ENCODE results near the gene ABHD5. TPM values are rescaled to one million over a fixed set of nuclear protein-coding genes. Genes with fewer than 3 reads are reported as not detected.

Gene ABHD5
- total and polyA plus RNA-seq, 12 donors: 6.1 to 43.4 (median 21.9) TPM

- no peak for TF ChIP-seq POLR2A (IDR thresholded peaks at IDR 0.05)
- TF ChIP-seq CTCF (IDR thresholded peaks at IDR 0.05): no peak
- Histone ChIP-seq H3K36me3 (replicated peaks in 1 of 2) (no peaks in the 10 kb centered on the region), H3K9me3 (replicated peaks in 1 of 3) (no peaks in the 10 kb centered on the region), H3K4me1 (replicated peaks in 1 of 2) (peaks cover 0 to 6% of the 10 kb centered on the region in 2 donors), H3K27me3 (no peaks in the 10 kb centered on the region), H3K27ac (peak overlapping the region in 1 of 5 donors; percentile 40), H3K4me3 (no peak overlapping the region)
- 42 to 61% (median 55%) methylated on average over 4 of the region's 4 CpGs for WGBS, 4 donors
- no peak for DNase-seq
- intact Hi-C loops (cut with DNase I): no loop called here
Measured at GRCh38 chr3:43758592-43759225, 68.0 kb downstream of the ABHD5 start.

- no peaks in the 10 kb centered on the region for H3K27me3 ChIP-seq
- WGBS, 4 donors: 62 to 73% (median 68%) methylated on average over 6 of the region's 6 CpGs
- H3K4me3 ChIP-seq: no peak overlapping the region
- DNase-seq: peak in 3 of 7 donors; percentile 5 to 29 (median 20)
- H3K36me3 ChIP-seq (replicated peaks in 1 of 2): no peaks in the 10 kb centered on the region
- H3K27ac ChIP-seq: peak overlapping the region in 1 of 5 donors; percentile 40
- TF ChIP-seq CTCF (IDR thresholded peaks at IDR 0.05) (no peak), POLR2A (IDR thresholded peaks at IDR 0.05) (no peak)
- no peaks in the 10 kb centered on the region for H3K9me3 ChIP-seq (replicated peaks in 1 of 3)
- peaks cover 0 to 6% of the 10 kb centered on the region in 2 donors for H3K4me1 ChIP-seq (replicated peaks in 1 of 2)
- intact Hi-C loops (cut with DNase I): no loop called here
Measured at GRCh38 chr3:43759297-43759782, 68.6 kb downstream of the ABHD5 start.

GRCh38 chr3:43759938-43760337 lies 69.2 kb downstream of the ABHD5 start:
- peak overlapping the region in 1 of 5 donors; percentile 40 for H3K27ac ChIP-seq
- no peak for TF ChIP-seq CTCF (IDR thresholded peaks at IDR 0.05)
- TF ChIP-seq POLR2A (IDR thresholded peaks at IDR 0.05): no peak
- DNase-seq: no peak
- H3K36me3 ChIP-seq (replicated peaks in 1 of 2): no peaks in the 10 kb centered on the region
- no peaks in the 10 kb centered on the region for H3K27me3 ChIP-seq
- H3K4me3 ChIP-seq: no peak overlapping the region
- H3K4me1 ChIP-seq (replicated peaks in 1 of 2): peaks cover 0 to 6% of the 10 kb centered on the region in 2 donors
- intact Hi-C loops (cut with DNase I): loop anchor here in 1 of 2 donors (10.0 kb wide), 1 partner anchor 435 kb away; no protein-coding TSS in a partner anchor
- WGBS, 4 donors: 60 to 69% (median 68%) methylated on average over 2 of the region's 2 CpGs
- H3K9me3 ChIP-seq (replicated peaks in 1 of 3): no peaks in the 10 kb centered on the region

- intact Hi-C loops (cut with DNase I): loop anchor here in 1 of 2 donors (10.0 kb wide), 1 partner anchor 434 kb away; no protein-coding TSS in a partner anchor
Measured at GRCh38 chr3:43760938-43761337, 70.2 kb downstream of the ABHD5 start.

More at GRCh38 chr3:43760938-43761337, 70.2 kb downstream of the ABHD5 start:
- Histone ChIP-seq H3K4me3 (no peak overlapping the region), H3K9me3 (replicated peaks in 1 of 3) (no peaks in the 10 kb centered on the region), H3K27ac (no peak overlapping the region), H3K27me3 (no peaks in the 10 kb centered on the region), H3K4me1 (replicated peaks in 1 of 2) (peaks cover 0 to 6% of the 10 kb centered on the region in 2 donors), H3K36me3 (replicated peaks in 1 of 2) (no peaks in the 10 kb centered on the region)
- TF ChIP-seq CTCF (IDR thresholded peaks at IDR 0.05) (no peak), POLR2A (IDR thresholded peaks at IDR 0.05) (no peak)
- WGBS, 4 donors: 91 to 97% (median 94%) methylated on average over 4 of the region's 4 CpGs
- no peak for DNase-seq
